ENCODE results near the gene CSAD. TPM values are rescaled to one million over a fixed set of nuclear protein-coding genes. Genes with fewer than 3 reads are reported as not detected.

CSAD gene
- total RNA-seq, 4 donors from 2014 or later = 29.1 to 142 (median 39.2) TPM

GRCh38 chr12:53219956-53220693 lies 39.4 kb upstream of the CSAD start:
- Histone ChIP-seq H3K27ac (peak overlapping the region; percentile 98 to 100 (median 99)), H3K4me3 (peak overlapping the region; percentile 55 to 74 (median 62)), H3K9me3 (no peaks in the 10 kb centered on the region), H3K36me3 (no peaks in the 10 kb centered on the region), H3K27me3 (no peaks in the 10 kb centered on the region), H3K4me1 (peaks cover 56 to 73% (median 66%) of the 10 kb centered on the region in 4 donors)
- intact Hi-C loops (cut with DNase I; ENCODE audit: low total_unique reads) (loop anchor here (2.0 to 5.0 kb wide), 2 partner anchors 31 to 67 kb away; no protein-coding TSS in a partner anchor), in situ Hi-C loops (cut with MboI; ENCODE audit: low pct_ligation_motif_present in 1 of 4, low pct_unique_long_range_greater_than_20kb in 1 of 4, low sequenced_read_pairs in 3 of 4) (loop anchor here in 2 of 4 donors (10.0 kb wide), 1 partner anchor 65 kb away; no protein-coding TSS in a partner anchor)
- peak; percentile 77 for DNase-seq
- TF ChIP-seq POLR2A (IDR thresholded peaks at IDR 0.05) = no peak
- peak in 1 of 3 donors; percentile 34 for TF ChIP-seq POLR2AphosphoS5 (IDR thresholded peaks at IDR 0.05)
- 0% methylated on average over 10 to 44 of the region's 53 CpGs for WGBS, 2 donors (ENCODE audit: low coverage in 1 of 2)

- in situ Hi-C loops (cut with MboI; ENCODE audit: low pct_ligation_motif_present in 1 of 4, low pct_unique_long_range_greater_than_20kb in 1 of 4, low sequenced_read_pairs in 3 of 4) (loop anchor here in 2 of 4 donors (10.0 kb wide), 1 partner anchor 65 kb away; no protein-coding TSS in a partner anchor), intact Hi-C loops (cut with DNase I; ENCODE audit: low total_unique reads) (loop anchor here (2.0 to 5.0 kb wide), 2 partner anchors 31 to 68 kb away; no protein-coding TSS in a partner anchor)
- 0 to 3% methylated on average over 1 to 27 of the region's 27 CpGs for WGBS, 2 donors (ENCODE audit: low coverage in 1 of 2)
- H3K27ac ChIP-seq = peak overlapping the region; percentile 98 to 100 (median 99)
- TF ChIP-seq POLR2AphosphoS5 (IDR thresholded peaks at IDR 0.05) (peak in 1 of 3 donors; percentile 6), POLR2A (IDR thresholded peaks at IDR 0.05) (no peak), EP300 (IDR thresholded peaks at IDR 0.05; ENCODE audit: low read depth) (no peak)
- TF ChIP-seq, protein P1, sequence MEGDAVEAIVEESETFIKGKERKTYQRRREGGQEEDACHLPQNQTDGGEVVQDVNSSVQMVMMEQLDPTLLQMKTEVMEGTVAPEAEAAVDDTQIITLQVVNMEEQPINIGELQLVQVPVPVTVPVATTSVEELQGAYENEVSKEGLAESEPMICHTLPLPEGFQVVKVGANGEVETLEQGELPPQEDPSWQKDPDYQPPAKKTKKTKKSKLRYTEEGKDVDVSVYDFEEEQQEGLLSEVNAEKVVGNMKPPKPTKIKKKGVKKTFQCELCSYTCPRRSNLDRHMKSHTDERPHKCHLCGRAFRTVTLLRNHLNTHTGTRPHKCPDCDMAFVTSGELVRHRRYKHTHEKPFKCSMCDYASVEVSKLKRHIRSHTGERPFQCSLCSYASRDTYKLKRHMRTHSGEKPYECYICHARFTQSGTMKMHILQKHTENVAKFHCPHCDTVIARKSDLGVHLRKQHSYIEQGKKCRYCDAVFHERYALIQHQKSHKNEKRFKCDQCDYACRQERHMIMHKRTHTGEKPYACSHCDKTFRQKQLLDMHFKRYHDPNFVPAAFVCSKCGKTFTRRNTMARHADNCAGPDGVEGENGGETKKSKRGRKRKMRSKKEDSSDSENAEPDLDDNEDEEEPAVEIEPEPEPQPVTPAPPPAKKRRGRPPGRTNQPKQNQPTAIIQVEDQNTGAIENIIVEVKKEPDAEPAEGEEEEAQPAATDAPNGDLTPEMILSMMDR (IDR thresholded peaks at IDR 0.05) = no peak
- H3K9me3 ChIP-seq = no peaks in the 10 kb centered on the region
- no peaks in the 10 kb centered on the region for H3K36me3 ChIP-seq
- DNase-seq = no peak
- no peaks in the 10 kb centered on the region for H3K27me3 ChIP-seq
- peak overlapping the region; percentile 55 to 74 (median 62) for H3K4me3 ChIP-seq
- peaks cover 49 to 66% (median 60%) of the 10 kb centered on the region in 4 donors for H3K4me1 ChIP-seq
These were observed 38.7 kb upstream of the CSAD start for GRCh38 chr12:53219292-53219955.

GRCh38 chr12:53218551-53219291 lies 38.0 kb upstream of the CSAD start:
- no peaks in the 10 kb centered on the region for H3K9me3 ChIP-seq
- in situ Hi-C loops (cut with MboI; ENCODE audit: low pct_ligation_motif_present in 1 of 4, low pct_unique_long_range_greater_than_20kb in 1 of 4, low sequenced_read_pairs in 3 of 4) = loop anchor here in 2 of 4 donors (10.0 kb wide), 1 partner anchor 66 kb away; no protein-coding TSS in a partner anchor
- intact Hi-C loops (cut with DNase I; ENCODE audit: low total_unique reads) = loop anchor here (2.0 to 5.0 kb wide), 2 partner anchors 32 to 69 kb away; no protein-coding TSS in a partner anchor
- peak overlapping the region; percentile 98 to 100 (median 99) for H3K27ac ChIP-seq
- peak overlapping the region; percentile 55 to 74 (median 62) for H3K4me3 ChIP-seq
- no peak for DNase-seq
- H3K27me3 ChIP-seq = no peaks in the 10 kb centered on the region
- H3K36me3 ChIP-seq = no peaks in the 10 kb centered on the region
- WGBS, 2 donors (ENCODE audit: low coverage in 1 of 2) = 24 to 33% methylated on average over 3 to 30 of the region's 30 CpGs
- H3K4me1 ChIP-seq = peaks cover 42 to 59% (median 53%) of the 10 kb centered on the region in 4 donors
- no peak for TF ChIP-seq POLR2A (IDR thresholded peaks at IDR 0.05)
- TF ChIP-seq POLR2AphosphoS5 (IDR thresholded peaks at IDR 0.05) = no peak
- no peak for TF ChIP-seq EP300 (IDR thresholded peaks at IDR 0.05; ENCODE audit: low read depth)
- TF ChIP-seq, protein P1 (IDR thresholded peaks at IDR 0.05) = no peak

GRCh38 chr12:53217931-53218307 lies 37.2 kb upstream of the CSAD start:
- Histone ChIP-seq H3K36me3 (no peaks in the 10 kb centered on the region), H3K27ac (peak overlapping the region; percentile 98 to 100 (median 99)), H3K27me3 (no peaks in the 10 kb centered on the region), H3K4me3 (peak overlapping the region in 2 of 4 donors; percentile 55 to 74), H3K9me3 (no peaks in the 10 kb centered on the region), H3K4me1 (peaks cover 34 to 54% (median 44%) of the 10 kb centered on the region in 4 donors)
- DNase-seq = no peak
- in situ Hi-C loops (cut with MboI; ENCODE audit: low pct_ligation_motif_present in 1 of 4, low pct_unique_long_range_greater_than_20kb in 1 of 4, low sequenced_read_pairs in 3 of 4) = loop anchor here in 2 of 4 donors (10.0 kb wide), 1 partner anchor 67 kb away; no protein-coding TSS in a partner anchor
- TF ChIP-seq EP300 (IDR thresholded peaks at IDR 0.05; ENCODE audit: low read depth) (no peak), POLR2AphosphoS5 (IDR thresholded peaks at IDR 0.05) (no peak), POLR2A (IDR thresholded peaks at IDR 0.05) (no peak)
- TF ChIP-seq, protein P1 (IDR thresholded peaks at IDR 0.05) = no peak
- intact Hi-C loops (cut with DNase I; ENCODE audit: low total_unique reads) = loop anchor here (2.0 to 5.0 kb wide), 2 partner anchors 33 to 69 kb away; no protein-coding TSS in a partner anchor
- 23% methylated on average over 3 of the region's 3 CpGs; no CpG with 5 or more reads in 1 of the 2 donors for WGBS, 2 donors (ENCODE audit: low coverage in 1 of 2)
